HEK293T (cell line): ENCODE data around the gene UCP3.
A peak's percentile ranks its signal among the peaks of the same experiment; 100 is the strongest.

Experiments
- CTCF ChIA-PET: fragments of 350-600 bp; formaldehyde crosslinking; extraction: SDS; loops from one replicate; lab custom pipeline; 2021; ENCODE audit warnings: antibody characterized with exemption, inconsistent platforms; lab: Yijun Ruan, JAX
- POLR2A ChIA-PET: fragments of 350-600 bp; formaldehyde crosslinking; extraction: SDS; loops from one replicate; lab custom pipeline; 2020; ENCODE audit warnings: antibody characterized with exemption, inconsistent platforms; lab: Yijun Ruan, JAX
- DNase-seq: peaks from one replicate; pipeline ENCODE4 v3.0.0; 2012; ENCODE audit warnings: mixed read lengths; ENCODE audit errors: extremely low spot score
- ARNT ChIP-seq: fragments of 450-650 bp; IDR thresholded peaks from 2 replicates; pipeline ENCODE4 v1.6.1; 2017; ENCODE audit warnings: mild to moderate bottlenecking
- BHLHE40 ChIP-seq: fragments of 450-650 bp; IDR thresholded peaks from 2 replicates; pipeline ENCODE4 v1.6.1; 2016; ENCODE audit warnings: mild to moderate bottlenecking, moderate library complexity, borderline replicate concordance
- CTBP1 ChIP-seq: fragments of 450-650 bp; IDR thresholded peaks from 2 replicates; pipeline ENCODE4 v1.6.1; 2016; ENCODE audit warnings: borderline replicate concordance
- ELF4 ChIP-seq: fragments of 450-650 bp; IDR thresholded peaks from 2 replicates; pipeline ENCODE4 v1.6.1; 2017; ENCODE audit warnings: antibody characterized with exemption
- FOXA1 ChIP-seq: fragments of 450-650 bp; IDR thresholded peaks from 2 replicates; pipeline ENCODE4 v1.6.1; 2016; ENCODE audit warnings: mild to moderate bottlenecking
- FOXK2 ChIP-seq: fragments of 450-650 bp; IDR thresholded peaks from 2 replicates; pipeline ENCODE4 v1.6.1; 2016; ENCODE audit warnings: mild to moderate bottlenecking
- FOXM1 ChIP-seq: fragments of 450-650 bp; IDR thresholded peaks from 2 replicates; pipeline ENCODE4 v1.6.1; 2017; ENCODE audit warnings: mild to moderate bottlenecking, borderline replicate concordance
- HDGF ChIP-seq: fragments of 450-650 bp; IDR thresholded peaks from 2 replicates; pipeline ENCODE4 v1.6.1; 2017; ENCODE audit warnings: antibody characterized with exemption, borderline replicate concordance
- L3MBTL2 ChIP-seq: fragments of 450-650 bp; conservative IDR thresholded peaks from 2 replicates; pipeline ENCODE4 v1.6.1; 2016; ENCODE audit warnings: mild to moderate bottlenecking
- LEF1 ChIP-seq: fragments of 450-650 bp; IDR thresholded peaks from 2 replicates; pipeline ENCODE4 v1.6.1; 2017; ENCODE audit warnings: mild to moderate bottlenecking, borderline replicate concordance
- NFRKB ChIP-seq: fragments of 450-650 bp; IDR thresholded peaks from 2 replicates; pipeline ENCODE4 v1.6.1; 2016; ENCODE audit warnings: mild to moderate bottlenecking, moderate library complexity
- PKNOX1 ChIP-seq: fragments of 450-650 bp; IDR thresholded peaks from 2 replicates; pipeline ENCODE4 v1.6.1; 2016
- SP1 ChIP-seq: fragments of 450-650 bp; IDR thresholded peaks from 2 replicates; pipeline ENCODE4 v1.6.1; 2017
- SUZ12 ChIP-seq: fragments of 450-650 bp; IDR thresholded peaks from 2 replicates; pipeline ENCODE4 v1.6.1; 2016; ENCODE audit warnings: mild to moderate bottlenecking
- TARDBP ChIP-seq: fragments of 450-650 bp; IDR thresholded peaks from 2 replicates; pipeline ENCODE4 v1.6.1; 2016
- ZNF384 ChIP-seq: fragments of 450-650 bp; IDR thresholded peaks from 2 replicates; pipeline ENCODE4 v1.6.1; 2016

The UCP3 gene

GRCh38 chr11:73997120-73997770 is 11.6 kb downstream of the UCP3 start:
- DNase-seq: no peak
- POLR2A ChIA-PET: interaction anchor here (1.0 kb wide), 2 partner anchors 10 to 15 kb away, joined by 3 read pairs; partner anchors contain the start of gene UCP2
- TF ChIP-seq HDGF: no peak
- TF ChIP-seq ELF4: no peak
- TF ChIP-seq TARDBP: no peak
- no peak for TF ChIP-seq FOXM1
- no peak for TF ChIP-seq ARNT
- TF ChIP-seq SUZ12: no peak
- no peak for TF ChIP-seq FOXA1
- no peak for TF ChIP-seq NFRKB
- TF ChIP-seq ZNF384: no peak
- TF ChIP-seq L3MBTL2: no peak
- no peak for TF ChIP-seq SP1
- TF ChIP-seq PKNOX1: no peak
- no peak for TF ChIP-seq LEF1
- TF ChIP-seq BHLHE40: no peak
- no peak for TF ChIP-seq FOXK2
- TF ChIP-seq CTBP1: no peak
- CTCF ChIA-PET: no interaction called here

DNA sequence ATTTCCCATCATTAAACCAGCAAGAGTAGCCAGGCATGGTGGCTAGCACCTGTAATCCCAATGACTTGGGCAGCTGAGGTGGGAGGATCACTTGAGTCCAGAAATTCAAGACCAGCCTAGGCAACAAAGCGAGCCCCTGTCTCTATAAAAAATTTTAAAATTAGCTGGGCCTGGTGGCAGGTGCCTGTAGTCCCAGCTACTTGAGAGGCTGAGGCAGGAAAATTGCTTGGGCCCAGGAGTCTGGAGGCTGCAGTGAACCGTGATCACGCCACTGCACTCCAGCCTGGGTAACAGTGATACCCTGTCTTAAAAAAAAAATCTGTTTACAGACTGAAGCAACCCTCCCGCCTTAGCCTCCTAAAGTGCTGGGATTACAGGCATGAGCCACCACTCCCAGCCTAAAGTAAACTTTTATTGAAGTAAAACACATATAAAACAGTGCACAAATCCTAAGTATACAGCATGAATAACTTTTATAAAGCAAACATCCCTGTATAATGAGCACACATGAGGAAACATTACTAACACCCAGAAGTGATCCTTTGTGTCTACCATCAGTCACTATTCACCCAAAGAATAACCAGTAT is 12.6 kb downstream of the UCP3 start:
- 0 out of 2 replicates have a peak, but pooled peaks have one; percentile 18 for TF ChIP-seq ZNF384
- no peak for TF ChIP-seq LEF1
- no peak for TF ChIP-seq SP1
- ChIA-PET POLR2A (interaction anchor here (3.1 kb wide), 1 partner anchor 13 kb away, joined by 16 read pairs; the partner anchor contains the start of gene UCP2), CTCF (no interaction called here)
- DNase-seq: no peak

- TF ChIP-seq L3MBTL2: no peak
- no peak for TF ChIP-seq ARNT
- TF ChIP-seq BHLHE40: no peak
- no peak for TF ChIP-seq FOXM1
- TF ChIP-seq CTBP1: no peak
- TF ChIP-seq ZNF384: no peak
- no peak for TF ChIP-seq TARDBP
- no peak for TF ChIP-seq FOXA1
- TF ChIP-seq LEF1: no peak
- TF ChIP-seq FOXK2: no peak
- no peak for TF ChIP-seq HDGF
- TF ChIP-seq PKNOX1: no peak
- no peak for TF ChIP-seq SUZ12
- TF ChIP-seq ELF4: no peak
- ChIA-PET CTCF (no interaction called here), POLR2A (interaction anchor here (3.1 kb wide), 1 partner anchor 13 kb away, joined by 16 read pairs; the partner anchor contains the start of gene UCP2)
- no peak for DNase-seq
Measured at GRCh38 chr11:73995731-73996130, 13.2 kb downstream of the UCP3 start.

DNA sequence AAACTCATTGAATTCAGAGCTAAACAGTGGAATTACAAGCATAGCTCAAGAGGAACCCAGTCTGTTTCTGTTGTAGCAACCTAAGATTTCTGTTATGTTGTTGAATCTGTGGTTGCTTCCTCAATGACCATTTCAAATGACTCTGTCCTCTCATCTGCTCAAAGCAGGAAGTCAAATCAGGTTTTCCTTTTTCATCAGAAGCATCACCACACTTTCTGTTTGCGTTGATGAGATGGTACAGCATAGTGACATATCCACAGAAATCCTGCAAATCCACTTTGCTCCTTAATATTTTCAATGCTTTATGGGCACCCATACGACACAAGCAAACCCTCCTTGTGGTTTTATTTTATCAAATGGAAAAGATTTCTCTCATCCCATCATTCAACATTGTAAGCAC is 13.6 kb downstream of the UCP3 start:
- ChIA-PET POLR2A (interaction anchor here (3.1 kb wide), 1 partner anchor 12 kb away, joined by 16 read pairs; the partner anchor contains the start of gene UCP2), CTCF (no interaction called here)
- DNase-seq: no peak
- no peak for TF ChIP-seq SP1

GRCh38 chr11:73991471-73992006 is 17.3 kb downstream of the UCP3 start:
- TF ChIP-seq SP1 (no peak), SUZ12 (no peak), ZNF384 (no peak), NFRKB (no peak), FOXK2 (no peak), HDGF (no peak), FOXM1 (no peak), PKNOX1 (no peak), CTBP1 (no peak), TARDBP (no peak), L3MBTL2 (no peak), BHLHE40 (no peak), LEF1 (no peak), ARNT (no peak), FOXA1 (no peak), ELF4 (no peak)
- POLR2A ChIA-PET: no interaction called here
- CTCF ChIA-PET: no interaction called here
- DNase-seq: no peak

DNA sequence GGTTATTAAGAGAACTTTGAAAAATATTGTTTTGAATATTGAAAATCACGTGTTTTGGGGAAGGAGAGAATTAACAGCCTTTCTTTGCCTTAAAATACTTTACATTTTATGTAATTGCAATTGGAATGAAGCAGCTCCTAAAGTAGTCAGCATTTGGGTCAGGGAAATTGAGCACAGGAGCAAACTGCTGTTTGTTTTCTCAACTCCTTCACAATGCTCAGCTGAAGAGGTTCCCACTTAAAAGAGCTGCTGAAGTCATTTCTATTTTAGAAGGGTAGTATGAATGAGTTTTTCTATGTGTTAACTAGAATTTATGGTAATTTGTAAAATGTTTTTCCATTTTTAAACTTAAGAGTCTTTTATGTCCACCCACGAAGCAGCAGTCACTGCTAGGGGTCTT is 18.2 kb downstream of the UCP3 start:
- TF ChIP-seq ELF4: no peak
- no peak for TF ChIP-seq FOXK2
- TF ChIP-seq L3MBTL2: no peak
- no peak for TF ChIP-seq PKNOX1
- no peak for TF ChIP-seq SP1
- TF ChIP-seq FOXA1: no peak
- TF ChIP-seq ARNT: no peak
- no peak for TF ChIP-seq BHLHE40
- TF ChIP-seq TARDBP: no peak
- TF ChIP-seq FOXM1: no peak
- no peak for TF ChIP-seq ZNF384
- no peak for TF ChIP-seq HDGF
- TF ChIP-seq CTBP1: no peak
- TF ChIP-seq NFRKB: no peak
- no peak for TF ChIP-seq SUZ12
- no peak for TF ChIP-seq LEF1
- CTCF ChIA-PET: no interaction called here
- no peak for DNase-seq
- POLR2A ChIA-PET: no interaction called here
